Stimulated activated effector memory CD8-positive, alpha-beta T cell treated with anti-CD3 and anti-CD28 coated beads, Interleukin-12 subunit alpha, Interleukin-12 subunit beta, amount 100 ng/mL, for 72 hours (primary cell): ENCODE results near the gene CEP170B.
"Not testable (repeated sequence)": the region's sequence is repeated elsewhere in the genome, so short reads cannot be mapped to it uniquely, and the experiment has no call there.

Experiments used
- ATAC-seq: fragments of 150-1000 bp; cut with Tn5 transposase; 2 replicates; pipeline ENCODE4 v1.10.0; 2021
- DNase-seq, 2 donors: peaks; one replicate each; pipeline ENCODE4 v3.0.0; 2021 to 2022; ENCODE audit warnings: low spot score in 2 of 2
- H3K27ac Mint-ChIP-seq: one replicate; pipeline ENCODE4 v1.8.0; 2022; ENCODE audit warnings: mild to moderate bottlenecking, mixed read lengths
- H3K36me3 Mint-ChIP-seq: one replicate; pipeline ENCODE4 v1.8.0; 2022; ENCODE audit warnings: mild to moderate bottlenecking, mixed read lengths
- H3K4me1 Mint-ChIP-seq: one replicate; pipeline ENCODE4 v1.8.0; 2022; ENCODE audit warnings: mixed read lengths
- H3K4me3 Mint-ChIP-seq: one replicate; pipeline ENCODE4 v1.8.0; 2022; ENCODE audit warnings: mild to moderate bottlenecking, mixed read lengths
- H3K9me3 Mint-ChIP-seq: one replicate; pipeline ENCODE4 v1.8.0; 2022; ENCODE audit warnings: mixed read lengths

The CEP170B gene

DNA sequence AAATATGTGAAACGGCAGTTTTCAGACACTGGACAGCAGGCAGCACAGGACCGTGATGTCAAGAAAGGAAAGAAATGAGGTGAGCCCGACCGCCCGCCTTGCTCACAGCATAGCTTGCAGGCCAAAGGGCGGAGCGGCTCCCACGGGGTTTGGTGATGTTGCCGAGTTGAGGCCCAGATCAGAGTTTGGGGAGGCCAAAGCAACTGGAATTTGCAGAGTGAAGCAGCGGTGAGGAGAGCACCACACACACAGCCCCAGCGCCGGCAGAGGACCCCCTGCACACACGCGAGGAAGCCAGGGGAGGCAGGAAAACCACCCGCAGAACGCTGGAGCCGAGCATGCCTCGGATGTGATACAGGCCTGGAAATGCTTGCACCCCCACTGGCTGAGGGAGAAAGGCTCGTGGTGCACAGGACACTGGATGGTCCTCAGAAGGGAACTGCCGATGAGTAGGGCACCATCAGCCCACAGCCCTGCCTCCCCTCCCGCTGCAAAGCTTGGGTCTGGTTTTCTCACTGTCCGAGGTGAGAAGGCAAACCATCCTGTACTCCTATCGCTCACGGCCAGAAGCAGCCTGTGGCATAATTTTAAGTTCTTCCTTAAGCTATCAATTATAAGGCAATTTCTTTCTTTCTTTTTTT lies 33.9 kb downstream of the CEP170B start:
- no peaks in the 10 kb centered on the region for H3K9me3 Mint-ChIP-seq
- H3K27ac Mint-ChIP-seq, result no peak overlapping the region
- DNase-seq (no peak), ATAC-seq (no peak)
- peaks cover 12% of the 10 kb centered on the region for H3K4me1 Mint-ChIP-seq
- peaks cover 5% of the 10 kb centered on the region for H3K36me3 Mint-ChIP-seq
- H3K4me3 Mint-ChIP-seq, result no peak overlapping the region

DNA sequence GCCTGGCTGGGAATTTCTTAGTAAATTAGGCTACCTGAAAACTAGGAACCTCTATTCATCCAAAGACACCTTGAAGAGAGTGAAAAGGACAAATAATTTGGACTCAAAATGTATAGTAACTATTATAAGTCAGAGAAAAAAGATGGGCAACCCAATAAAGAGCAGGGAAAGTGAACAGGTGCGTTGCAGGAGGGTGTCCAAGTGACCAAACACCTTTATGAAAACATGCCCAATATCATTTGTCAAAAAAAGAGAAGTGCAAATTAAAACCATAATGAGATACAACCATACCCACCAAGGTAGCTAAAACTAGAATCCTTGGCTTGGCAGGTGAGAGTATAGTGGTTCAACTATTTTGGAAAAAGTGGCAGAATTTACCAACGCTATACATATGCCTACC lies 34.7 kb downstream of the CEP170B start:
- H3K27ac Mint-ChIP-seq, result no peak overlapping the region
- ATAC-seq (no peak), DNase-seq (no peak)
- H3K36me3 Mint-ChIP-seq, result peaks cover 5% of the 10 kb centered on the region
- no peaks in the 10 kb centered on the region for H3K9me3 Mint-ChIP-seq
- peaks cover 12% of the 10 kb centered on the region for H3K4me1 Mint-ChIP-seq
- no peak overlapping the region for H3K4me3 Mint-ChIP-seq

DNA sequence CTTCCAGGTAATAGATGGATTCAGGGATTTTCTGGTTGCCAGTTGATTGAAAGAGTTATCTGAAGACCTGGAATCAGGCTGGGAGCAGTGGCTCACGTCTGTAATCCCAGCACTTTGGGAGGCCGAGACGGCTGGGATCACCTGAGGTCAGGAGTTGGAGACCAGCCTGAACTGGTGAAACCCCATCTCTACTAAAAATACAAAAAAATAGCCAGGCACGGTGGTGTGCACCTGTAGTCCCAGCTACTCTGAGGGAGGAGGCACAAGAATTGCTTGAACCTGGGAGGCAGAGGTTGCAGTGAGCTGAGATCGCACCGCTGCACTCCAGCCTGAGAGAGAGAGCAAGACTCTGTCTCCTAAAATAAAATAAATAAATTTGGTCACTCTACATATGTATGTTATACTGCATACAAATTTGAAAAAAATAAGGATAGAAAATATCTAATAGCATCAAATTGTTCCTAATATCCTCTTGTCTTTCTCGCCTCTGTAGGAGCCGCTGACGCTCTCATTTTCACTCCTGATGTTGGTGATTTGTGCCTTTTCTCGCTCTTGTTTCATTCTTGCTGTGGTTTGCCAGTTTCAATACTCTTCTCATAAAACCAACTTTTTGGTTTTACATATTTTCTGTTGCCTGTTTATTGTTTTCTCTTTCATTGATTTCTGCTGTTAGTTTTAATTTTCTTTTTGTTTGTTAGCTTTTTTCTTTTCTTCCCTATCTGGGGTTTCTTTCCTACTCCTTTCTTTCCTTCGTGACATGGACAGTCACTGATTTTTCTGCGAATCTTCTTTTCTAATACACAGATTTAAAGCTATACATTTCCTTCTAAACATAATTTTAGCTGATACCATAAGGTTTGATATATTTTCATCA lies 35.8 kb downstream of the CEP170B start:
- Mint-ChIP-seq H3K4me3 (no peak overlapping the region), H3K27ac (no peak overlapping the region), H3K9me3 (no peaks in the 10 kb centered on the region), H3K4me1 (peaks cover 12% of the 10 kb centered on the region), H3K36me3 (no peaks in the 10 kb centered on the region)
- ATAC-seq (no peak), DNase-seq (no peak)

DNA sequence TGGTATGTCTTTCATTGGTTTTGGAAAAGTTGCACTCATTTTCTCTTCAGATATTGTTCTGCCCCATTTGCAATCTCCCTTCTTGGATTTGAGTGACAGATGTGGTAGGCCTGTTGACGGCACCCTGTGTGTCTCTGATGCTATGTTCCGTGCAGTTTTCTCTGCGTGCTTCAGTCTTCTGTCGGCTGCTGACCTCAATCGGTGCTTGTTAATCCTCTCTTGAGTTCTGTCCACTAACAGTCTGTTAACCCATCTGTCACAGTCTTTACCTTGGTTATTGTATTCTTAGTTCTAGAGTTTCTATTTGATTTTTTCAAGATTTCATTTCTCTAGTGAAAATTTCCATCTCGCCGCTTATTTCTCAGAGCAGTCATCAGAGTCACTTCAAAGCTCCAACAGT lies 38.9 kb downstream of the CEP170B start:
- Mint-ChIP-seq H3K36me3 (no peaks in the 10 kb centered on the region), H3K4me3 (no peak overlapping the region), H3K9me3 (no peaks in the 10 kb centered on the region), H3K4me1 (peaks cover 7% of the 10 kb centered on the region), H3K27ac (no peak overlapping the region)
- DNase-seq, result no peak
- ATAC-seq, result no peak

DNA sequence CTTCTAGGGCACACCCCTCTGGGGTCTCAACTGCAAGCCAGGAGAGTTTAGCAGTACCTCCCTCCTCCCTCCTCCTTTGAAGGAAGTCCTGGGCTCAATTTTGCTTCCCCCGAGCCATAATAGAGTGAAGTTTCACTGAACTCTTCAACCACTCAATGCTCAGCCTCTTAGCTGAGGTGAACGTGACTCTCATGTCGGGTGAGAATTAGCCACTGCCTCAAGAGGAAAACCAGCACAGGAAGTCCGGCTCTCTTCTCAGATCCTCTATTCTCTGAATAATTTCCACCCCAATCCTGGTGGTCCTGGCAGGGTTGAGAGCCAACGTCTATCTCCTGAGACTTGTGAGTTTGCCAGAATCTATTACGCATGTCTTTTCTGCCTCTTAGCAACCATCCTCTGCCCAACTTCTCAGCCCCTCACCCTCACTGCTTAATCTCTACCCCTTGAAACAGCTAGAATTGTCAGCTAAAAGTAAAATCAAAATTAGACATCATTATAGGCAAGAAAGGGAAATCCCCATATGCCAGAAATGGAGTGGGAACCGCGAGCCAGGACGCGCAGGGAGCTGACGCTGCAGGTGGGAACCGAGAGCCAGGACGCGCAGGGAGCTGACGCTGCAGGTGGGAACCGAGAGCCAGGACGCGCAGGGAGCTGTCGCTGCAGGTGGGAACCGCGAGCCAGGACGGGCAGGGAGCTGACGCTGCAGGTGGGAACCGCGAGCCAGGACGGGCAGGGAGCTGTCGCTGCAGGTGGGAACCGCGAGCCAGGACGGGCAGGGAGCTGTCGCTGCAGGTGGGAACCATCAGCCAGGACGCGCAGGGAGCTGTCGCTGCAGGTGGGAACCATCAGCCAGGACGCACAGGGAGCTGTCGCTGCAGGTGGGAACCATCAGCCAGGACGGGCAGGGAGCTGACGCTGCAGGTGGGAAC lies 39.8 kb downstream of the CEP170B start:
- H3K36me3 Mint-ChIP-seq, H3K4me3 Mint-ChIP-seq, H3K9me3 Mint-ChIP-seq, H3K4me1 Mint-ChIP-seq, H3K27ac Mint-ChIP-seq, ATAC-seq, DNase-seq: not testable (repeated sequence)

DNA sequence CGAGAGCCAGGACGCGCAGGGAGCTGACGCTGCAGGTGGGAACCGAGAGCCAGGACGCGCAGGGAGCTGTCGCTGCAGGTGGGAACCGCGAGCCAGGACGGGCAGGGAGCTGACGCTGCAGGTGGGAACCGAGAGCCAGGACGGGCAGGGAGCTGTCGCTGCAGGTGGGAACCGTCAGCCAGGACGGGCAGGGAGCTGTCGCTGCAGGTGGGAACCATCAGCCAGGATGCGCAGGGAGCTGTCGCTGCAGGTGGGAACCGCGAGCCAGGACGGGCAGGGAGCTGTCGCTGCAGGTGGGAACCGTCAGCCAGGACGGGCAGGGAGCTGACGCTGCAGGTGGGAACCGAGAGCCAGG lies 40.5 kb downstream of the CEP170B start:
- not testable (repeated sequence) for H3K4me1 Mint-ChIP-seq, ATAC-seq, H3K9me3 Mint-ChIP-seq, H3K27ac Mint-ChIP-seq, H3K4me3 Mint-ChIP-seq, H3K36me3 Mint-ChIP-seq, DNase-seq

DNA sequence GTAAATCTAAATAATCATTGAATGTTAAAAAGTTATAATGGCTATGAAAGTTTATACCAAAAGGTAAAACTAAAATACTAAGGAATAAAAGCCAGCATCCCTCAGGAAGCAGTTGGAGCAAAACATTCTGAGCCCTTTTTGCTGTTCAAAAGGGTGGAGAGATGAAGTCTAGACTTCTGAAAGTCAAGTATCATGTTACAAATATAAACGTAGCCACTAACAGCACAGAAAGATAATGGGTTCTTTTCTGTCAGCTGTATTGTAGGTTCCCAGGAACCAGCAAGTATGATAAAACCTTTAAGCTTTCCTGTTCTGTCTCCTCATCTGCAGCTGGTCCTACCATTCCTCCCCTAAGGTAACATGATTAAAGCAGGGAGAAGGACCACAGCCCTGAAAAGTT lies 43.2 kb downstream of the CEP170B start:
- Mint-ChIP-seq H3K27ac (no peak overlapping the region), H3K4me1 (no peaks in the 10 kb centered on the region), H3K4me3 (no peak overlapping the region), H3K36me3 (no peaks in the 10 kb centered on the region), H3K9me3 (peaks cover 3% of the 10 kb centered on the region)
- DNase-seq (no peak), ATAC-seq (no peak)

DNA sequence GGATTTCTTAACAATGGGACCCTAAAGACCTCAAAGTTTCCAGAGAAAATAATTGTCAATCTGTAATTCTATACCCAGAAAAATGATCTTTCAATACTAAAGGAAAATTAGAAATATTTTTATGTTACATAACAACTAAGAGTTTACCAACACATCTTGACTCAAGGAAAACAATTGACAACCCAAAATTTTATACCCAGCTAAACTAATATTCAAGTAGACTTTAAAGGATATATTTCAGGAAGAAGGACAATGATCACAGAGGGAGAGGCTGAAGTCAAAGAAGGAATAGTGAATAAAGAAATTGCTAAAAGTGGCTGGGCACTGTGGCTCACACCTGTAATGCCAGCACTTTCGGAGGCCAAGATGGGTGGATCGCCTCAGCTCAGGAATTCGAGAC lies 47.0 kb downstream of the CEP170B start:
- H3K4me3 Mint-ChIP-seq, result no peak overlapping the region
- no peak for ATAC-seq
- no peaks in the 10 kb centered on the region for H3K36me3 Mint-ChIP-seq
- H3K27ac Mint-ChIP-seq, result no peak overlapping the region
- no peak for DNase-seq
- no peaks in the 10 kb centered on the region for H3K4me1 Mint-ChIP-seq
- peaks cover 3% of the 10 kb centered on the region for H3K9me3 Mint-ChIP-seq

DNA sequence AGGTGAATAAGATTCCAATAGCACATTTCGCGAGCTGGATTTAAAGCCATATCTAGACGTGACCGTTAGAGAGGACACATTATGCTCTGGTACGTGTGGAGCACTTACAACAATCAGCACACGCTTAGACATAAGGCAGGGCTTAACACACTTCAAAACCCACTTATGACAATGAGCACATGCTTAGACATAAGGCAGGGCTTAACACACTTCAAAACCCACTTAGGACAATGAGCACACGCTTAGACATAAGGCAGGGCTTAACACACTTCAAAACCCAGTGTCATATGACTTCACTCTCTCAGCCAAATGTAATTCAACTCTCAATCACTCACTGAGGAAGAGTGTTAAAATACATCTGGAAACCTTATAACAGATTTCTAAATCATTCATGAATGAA lies 48.4 kb downstream of the CEP170B start:
- DNase-seq, result no peak
- H3K4me3 Mint-ChIP-seq, result no peak overlapping the region
- no peaks in the 10 kb centered on the region for H3K36me3 Mint-ChIP-seq
- no peak overlapping the region for H3K27ac Mint-ChIP-seq
- peaks cover 3% of the 10 kb centered on the region for H3K9me3 Mint-ChIP-seq
- ATAC-seq, result no peak
- no peaks in the 10 kb centered on the region for H3K4me1 Mint-ChIP-seq

DNA sequence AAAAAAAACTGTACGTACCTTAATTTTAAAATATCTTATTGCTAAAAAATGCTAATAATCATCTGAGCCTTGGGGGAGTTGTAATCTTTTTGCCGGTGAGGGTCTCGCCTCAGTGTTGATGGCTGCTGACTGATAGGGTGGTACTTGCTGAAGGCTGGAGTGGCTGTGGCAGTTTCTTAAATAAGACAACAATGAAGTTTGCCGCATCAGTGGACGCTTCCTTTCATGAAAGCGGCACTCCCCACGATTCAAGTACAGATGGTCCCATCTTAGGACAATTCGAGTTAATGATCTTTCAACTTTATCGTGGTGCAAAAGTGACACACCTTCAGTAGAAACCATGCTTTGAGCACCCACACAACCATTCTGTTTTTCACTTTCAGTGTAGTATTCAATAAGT lies 52.0 kb downstream of the CEP170B start:
- Mint-ChIP-seq H3K36me3 (no peaks in the 10 kb centered on the region), H3K9me3 (peaks cover 1% of the 10 kb centered on the region), H3K4me3 (no peak overlapping the region), H3K4me1 (no peaks in the 10 kb centered on the region), H3K27ac (no peak overlapping the region)
- ATAC-seq (no peak), DNase-seq (no peak)

DNA sequence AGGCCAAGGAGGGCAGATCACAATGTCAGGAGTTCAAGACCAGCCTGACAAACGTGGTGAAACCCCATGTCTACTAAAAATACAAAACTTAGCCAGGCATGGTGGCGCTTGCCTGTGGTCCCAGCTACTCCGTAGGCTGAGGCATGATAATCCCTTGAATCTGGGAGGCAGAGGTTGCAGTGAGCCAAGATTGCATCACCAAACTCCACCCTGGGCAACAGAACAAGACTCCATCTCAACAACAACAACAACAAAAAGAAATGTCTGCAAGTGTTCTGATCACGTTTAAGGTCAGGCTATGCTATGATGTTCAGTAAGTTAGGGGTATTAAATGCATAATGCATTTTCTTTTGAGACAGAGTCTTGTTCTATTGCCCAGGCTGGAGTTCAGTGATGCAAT lies 52.9 kb downstream of the CEP170B start:
- Mint-ChIP-seq H3K9me3 (no peaks in the 10 kb centered on the region), H3K27ac (no peak overlapping the region), H3K36me3 (no peaks in the 10 kb centered on the region), H3K4me1 (no peaks in the 10 kb centered on the region), H3K4me3 (no peak overlapping the region)
- DNase-seq, result no peak
- no peak for ATAC-seq

DNA sequence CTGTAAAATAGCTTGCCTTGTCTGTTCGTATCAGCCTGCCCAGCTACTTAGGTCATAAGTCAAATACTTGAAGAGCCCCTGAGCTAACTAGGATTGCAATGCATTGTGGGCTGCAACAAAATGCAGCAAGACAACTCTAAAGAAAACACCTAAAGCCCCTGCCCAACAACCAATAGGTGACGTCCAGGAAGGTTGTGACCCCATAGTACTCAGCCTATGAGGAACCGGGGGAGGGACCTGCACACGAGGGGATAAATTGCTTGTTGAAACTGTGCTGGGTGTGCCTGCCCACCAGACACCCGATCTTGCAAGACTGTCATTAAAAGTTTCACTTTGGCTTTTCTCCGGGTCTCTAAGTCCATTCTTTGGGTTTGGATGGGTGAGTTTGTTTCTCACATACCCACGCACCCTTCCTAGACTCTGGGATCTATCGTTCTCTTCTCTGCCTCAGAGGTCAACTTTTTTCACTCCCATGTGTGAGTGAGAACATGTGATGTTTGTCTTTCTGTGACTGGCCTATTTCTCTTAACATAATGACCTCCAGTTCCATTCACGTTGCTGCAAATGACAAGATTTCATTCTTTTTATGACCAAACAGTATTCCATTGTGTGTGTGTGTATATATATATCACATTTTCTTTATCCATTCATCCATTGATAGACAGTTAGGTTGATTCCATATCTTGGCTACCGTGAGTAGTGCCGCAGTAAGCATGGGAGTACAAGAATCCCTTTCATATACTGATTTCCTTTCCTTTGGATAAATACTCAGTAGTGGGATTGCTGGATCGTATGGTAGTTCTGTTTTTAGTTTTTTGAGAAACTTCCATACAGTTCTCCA lies 54.3 kb downstream of the CEP170B start:
- H3K4me3 Mint-ChIP-seq, ATAC-seq, DNase-seq, H3K9me3 Mint-ChIP-seq, H3K4me1 Mint-ChIP-seq, H3K36me3 Mint-ChIP-seq, H3K27ac Mint-ChIP-seq: not testable (repeated sequence)

DNA sequence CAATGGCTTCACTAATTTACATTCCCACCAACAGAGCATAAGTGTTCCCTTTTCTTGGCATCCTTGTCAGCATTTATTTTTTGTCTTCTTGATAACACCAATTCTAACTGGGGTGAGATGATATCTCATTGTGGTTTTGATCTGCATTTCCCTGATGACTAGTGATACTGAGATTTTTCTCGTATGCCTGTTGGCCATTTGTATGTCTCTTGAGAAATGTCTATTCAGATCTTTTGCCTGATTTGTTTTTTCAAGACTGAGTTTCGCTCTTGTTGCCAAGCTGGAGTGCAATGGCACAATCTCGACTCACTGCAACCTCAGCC lies 54.9 kb downstream of the CEP170B start:
- Mint-ChIP-seq H3K36me3 (no peaks in the 10 kb centered on the region), H3K4me3 (no peak overlapping the region), H3K27ac (no peak overlapping the region), H3K9me3 (no peaks in the 10 kb centered on the region), H3K4me1 (no peaks in the 10 kb centered on the region)
- ATAC-seq (no peak), DNase-seq (no peak)

DNA sequence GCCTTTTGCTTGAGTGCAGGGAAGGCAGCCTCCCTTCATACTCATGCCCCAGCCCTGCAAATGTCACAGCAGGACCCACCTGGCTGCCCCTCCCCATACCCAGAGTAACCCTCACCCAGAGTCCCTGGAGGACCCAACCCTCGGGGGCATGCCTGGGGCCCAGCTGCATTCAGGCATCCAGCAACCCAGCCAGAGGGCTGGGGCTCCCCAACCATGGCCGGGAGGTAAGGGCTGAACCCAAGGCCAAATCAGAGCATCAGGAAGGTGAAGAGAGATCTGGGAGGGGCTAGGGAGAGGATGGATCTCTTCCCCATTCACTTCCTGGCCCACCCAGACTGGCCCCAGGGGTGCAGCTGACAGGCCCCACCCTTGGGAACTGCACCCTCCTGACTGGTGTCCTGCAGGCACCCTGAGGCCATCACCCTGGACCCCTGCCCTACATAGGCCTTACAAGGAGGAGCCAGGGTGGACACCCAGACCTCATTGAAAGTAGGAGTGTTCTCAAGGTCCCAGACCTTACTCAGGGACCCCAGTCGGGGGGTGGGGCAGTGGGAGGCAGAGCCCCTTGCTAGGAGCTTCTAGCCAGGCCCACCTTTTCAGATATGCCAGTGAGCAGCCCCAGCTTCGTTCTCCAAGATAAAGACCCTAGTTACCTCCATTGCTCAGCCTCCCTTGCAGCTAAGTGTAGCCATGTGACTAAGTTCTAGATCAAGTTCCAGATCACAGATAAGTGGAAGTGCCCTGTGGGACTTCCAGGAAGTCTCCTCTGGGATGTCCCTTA lies 58.8 kb downstream of the CEP170B start:
- ATAC-seq, result no peak
- DNase-seq, result no peak
- no peak overlapping the region for H3K4me3 Mint-ChIP-seq
- H3K27ac Mint-ChIP-seq, result no peak overlapping the region
- no peaks in the 10 kb centered on the region for H3K4me1 Mint-ChIP-seq
- no peaks in the 10 kb centered on the region for H3K9me3 Mint-ChIP-seq
- H3K36me3 Mint-ChIP-seq, result no peaks in the 10 kb centered on the region
